WTC11 (cell line): ENCODE measurements around the gene LOC128125822.

Source experiments
- ATAC-seq: fragments of 200-7000 bp; cut with Tn5 transposase; 2 replicates; pipeline ENCODE4 v1.10.0; 2021; ENCODE audit warnings: mild to moderate bottlenecking, moderate library complexity
- CTCF ChIA-PET: fragments of 300-600 bp; sonication (Branson Sonifier 250); formaldehyde crosslinking; loops from one replicate; lab custom pipeline; 2021; ENCODE audit warnings: antibody characterized with exemption; lab: Charles Lee
- POLR2A ChIA-PET: fragments of 350-600 bp; sonication (Branson Sonifier 250); formaldehyde crosslinking; loops from one replicate; lab custom pipeline; 2021; ENCODE audit warnings: antibody characterized with exemption; lab: Charles Lee
- DNase-seq: peaks from one replicate; pipeline ENCODE4 v3.0.0; 2021; ENCODE audit warnings: low spot score
- H3K27ac Mint-ChIP-seq: 2 replicates; pipeline ENCODE4 v1.8.0; 2021; ENCODE audit warnings: mixed read lengths
- H3K27me3 Mint-ChIP-seq: 2 replicates; pipeline ENCODE4 v1.8.0; 2021; ENCODE audit warnings: low read depth, mild to moderate bottlenecking, moderate library complexity, mixed read lengths
- H3K36me3 Mint-ChIP-seq: 2 replicates; pipeline ENCODE4 v1.8.0; 2021; ENCODE audit warnings: mixed read lengths
- H3K4me1 Mint-ChIP-seq: 2 replicates; pipeline ENCODE4 v1.8.0; 2022; ENCODE audit warnings: mixed read lengths
- H3K4me3 Mint-ChIP-seq: 2 replicates; pipeline ENCODE4 v1.8.0; 2021; ENCODE audit warnings: mild to moderate bottlenecking, moderate library complexity, mixed read lengths
- H3K9me3 Mint-ChIP-seq: 2 replicates; pipeline ENCODE4 v1.8.0; 2021; ENCODE audit warnings: mixed read lengths
- CTCF ChIP-seq: fragments of 200-600 bp; IDR thresholded peaks from 2 replicates; pipeline ENCODE4 v1.8.0; 2022; ENCODE audit warnings: antibody characterized with exemption
- GABPB1 ChIP-seq: sonication (generic); formaldehyde crosslinking; IDR thresholded peaks from 2 replicates; pipeline ENCODE4 v1.8.1; 2023; ENCODE audit warnings: mild to moderate bottlenecking, missing genetic modification reagents
- HMGA2 ChIP-seq: fragments of 250-450 bp; sonication (Bioruptor Pico); IDR thresholded peaks from 2 replicates; pipeline ENCODE4 v1.4.0; 2021; ENCODE audit warnings: mild to moderate bottlenecking, moderate library complexity
- MYBL2 ChIP-seq: sonication (generic); formaldehyde crosslinking; IDR thresholded peaks from 2 replicates; pipeline ENCODE4 v1.8.1; 2023; ENCODE audit warnings: mild to moderate bottlenecking, moderate library complexity, missing genetic modification reagents
- NR2C2 ChIP-seq: sonication (generic); formaldehyde crosslinking; IDR thresholded peaks from 2 replicates; pipeline ENCODE4 v1.8.0; 2022; ENCODE audit warnings: mild to moderate bottlenecking, missing genetic modification reagents
- SP1 ChIP-seq: sonication (generic); formaldehyde crosslinking; conservative IDR thresholded peaks from 2 replicates; pipeline ENCODE4 v1.8.1; 2022; ENCODE audit warnings: missing genetic modification reagents
- STAT6 ChIP-seq: sonication (generic); formaldehyde crosslinking; conservative IDR thresholded peaks from 2 replicates; pipeline ENCODE4 v1.8.1; 2023; ENCODE audit warnings: mild to moderate bottlenecking, low read depth, missing genetic modification reagents, moderate library complexity
- TCF7 ChIP-seq: sonication (generic); formaldehyde crosslinking; IDR thresholded peaks from 2 replicates; pipeline ENCODE4 v1.8.0; 2022; ENCODE audit warnings: mild to moderate bottlenecking, low read depth, missing genetic modification reagents, moderate library complexity
- TEAD1 ChIP-seq: sonication (generic); formaldehyde crosslinking; IDR thresholded peaks from 2 replicates; pipeline ENCODE4 v1.8.0; 2022; ENCODE audit warnings: mild to moderate bottlenecking, missing genetic modification reagents
- TEAD4 ChIP-seq: sonication (generic); formaldehyde crosslinking; IDR thresholded peaks from 2 replicates; pipeline ENCODE4 v1.8.0; 2022; ENCODE audit warnings: mild to moderate bottlenecking, missing genetic modification reagents
- ZNF121 ChIP-seq: sonication (generic); formaldehyde crosslinking; IDR thresholded peaks from 2 replicates; pipeline ENCODE4 v1.8.0; 2023; ENCODE audit warnings: missing genetic modification reagents
- ZNF219 ChIP-seq: sonication (generic); formaldehyde crosslinking; IDR thresholded peaks from 2 replicates; pipeline ENCODE4 v1.8.0; 2023; ENCODE audit warnings: missing genetic modification reagents, mild to moderate bottlenecking, borderline replicate concordance
- ZNF263 ChIP-seq: sonication (generic); formaldehyde crosslinking; IDR thresholded peaks from 2 replicates; pipeline ENCODE4 v1.8.1; 2022; ENCODE audit warnings: low read depth, mild to moderate bottlenecking, moderate library complexity, missing genetic modification reagents
- TF ChIP-seq, protein P1 (sequence below): fragments of 250-450 bp; sonication (Bioruptor Pico); IDR thresholded peaks from 2 replicates; pipeline ENCODE4 v1.8.0; 2021; ENCODE audit warnings: mild to moderate bottlenecking
- TF ChIP-seq, protein P2 (sequence below): sonication (generic); formaldehyde crosslinking; IDR thresholded peaks from 2 replicates; pipeline ENCODE4 v1.8.0; 2022; ENCODE audit warnings: mild to moderate bottlenecking, missing genetic modification reagents
- TF ChIP-seq, protein P3 (sequence below): sonication (generic); formaldehyde crosslinking; IDR thresholded peaks from 2 replicates; pipeline ENCODE4 v1.8.1; 2023; ENCODE audit warnings: mild to moderate bottlenecking, moderate library complexity, missing genetic modification reagents

LOC128125822 gene

DNA sequence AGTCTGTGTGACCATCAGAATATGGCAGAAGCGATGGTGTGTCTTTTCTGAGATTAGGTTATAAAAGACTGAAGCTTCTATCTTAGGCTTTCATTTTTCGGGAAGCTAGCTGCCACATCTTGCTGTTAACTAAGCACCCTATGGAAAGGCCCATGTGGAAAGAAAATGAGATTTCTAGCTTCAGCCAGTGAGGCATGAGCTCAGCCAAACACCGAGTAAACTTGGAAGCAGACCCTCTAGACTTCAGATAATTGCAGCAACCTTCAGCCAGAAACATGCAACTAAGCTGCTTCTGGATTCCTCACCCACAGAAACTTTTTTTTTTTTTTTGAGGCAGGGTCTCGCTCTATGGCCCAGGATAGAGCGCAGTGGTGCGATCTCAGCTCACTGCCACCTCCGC is 20.6 kb downstream of the LOC128125822 start:
- H3K9me3 Mint-ChIP-seq = no peaks in the 10 kb centered on the region
- H3K36me3 Mint-ChIP-seq = no peaks in the 10 kb centered on the region
- H3K4me1 Mint-ChIP-seq = peaks cover 13% of the 10 kb centered on the region
- TF ChIP-seq NR2C2 (CRISPR knock-in tag) (no peak), MYBL2 (no peak), ZNF219 (CRISPR knock-in tag) (no peak), TCF7 (no peak), ZNF263 (CRISPR knock-in tag) (no peak)
- TF ChIP-seq, protein P1, sequence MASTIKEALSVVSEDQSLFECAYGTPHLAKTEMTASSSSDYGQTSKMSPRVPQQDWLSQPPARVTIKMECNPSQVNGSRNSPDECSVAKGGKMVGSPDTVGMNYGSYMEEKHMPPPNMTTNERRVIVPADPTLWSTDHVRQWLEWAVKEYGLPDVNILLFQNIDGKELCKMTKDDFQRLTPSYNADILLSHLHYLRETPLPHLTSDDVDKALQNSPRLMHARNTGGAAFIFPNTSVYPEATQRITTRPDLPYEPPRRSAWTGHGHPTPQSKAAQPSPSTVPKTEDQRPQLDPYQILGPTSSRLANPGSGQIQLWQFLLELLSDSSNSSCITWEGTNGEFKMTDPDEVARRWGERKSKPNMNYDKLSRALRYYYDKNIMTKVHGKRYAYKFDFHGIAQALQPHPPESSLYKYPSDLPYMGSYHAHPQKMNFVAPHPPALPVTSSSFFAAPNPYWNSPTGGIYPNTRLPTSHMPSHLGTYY (CRISPR knock-in tag) = no peak
- TF ChIP-seq, all 79 proteins: peak for 0
- Mint-ChIP-seq H3K4me3 (no peak overlapping the region), H3K27me3 (no peaks in the 10 kb centered on the region), H3K27ac (no peak overlapping the region)
- ATAC-seq (no peak), DNase-seq (no peak)
- POLR2A ChIA-PET = interaction anchor here (1.1 kb wide), 1 partner anchor 9 kb away, joined by 3 read pairs; no protein-coding TSS in a partner anchor
- CTCF ChIA-PET = interaction anchor here (0.7 to 1.1 kb wide), 2 partner anchors 107 to 240 kb away, joined by 3 to 4 read pairs; no protein-coding TSS in a partner anchor

DNA sequence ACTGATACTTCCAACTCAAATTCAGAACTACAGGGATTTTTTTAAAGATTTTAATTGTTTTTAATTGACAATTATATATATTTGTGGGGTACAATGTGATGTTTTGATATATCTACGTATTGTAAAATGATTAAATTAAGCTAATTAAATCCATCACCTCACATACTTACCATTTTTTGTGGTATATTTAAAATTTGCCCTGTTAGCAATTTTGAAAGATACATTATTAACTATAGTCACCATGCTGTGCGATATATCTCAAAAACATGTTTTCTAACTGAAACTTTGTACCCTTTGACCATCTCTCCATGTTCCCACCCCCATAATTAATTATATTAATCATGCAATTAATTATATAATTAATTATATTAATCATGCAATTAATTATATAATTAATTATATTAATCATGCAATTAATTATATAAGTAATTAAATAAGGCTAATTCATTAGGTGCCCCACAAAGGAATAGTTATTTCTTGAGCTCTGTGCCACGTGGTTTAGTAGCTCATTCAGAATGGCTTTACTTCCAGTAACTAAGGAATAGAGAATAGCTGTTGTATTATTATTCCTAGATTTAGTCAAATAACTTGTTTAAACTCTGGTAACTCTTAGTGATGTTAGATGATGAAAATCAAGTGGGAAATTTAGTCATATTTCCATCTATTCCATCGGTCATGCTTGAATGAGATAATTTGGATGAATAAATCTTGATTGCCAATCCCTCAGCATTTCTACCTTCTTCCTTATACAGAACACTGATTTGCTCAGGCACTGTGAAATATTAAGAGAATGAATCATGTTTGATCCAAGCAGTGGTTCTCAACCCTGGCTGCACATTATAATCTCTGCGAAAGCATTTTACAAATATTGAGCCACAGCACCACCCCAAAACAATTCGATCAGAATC is 25.1 kb downstream of the LOC128125822 start:
- ChIA-PET CTCF (interaction anchor here (1.1 to 2.5 kb wide), 11 partner anchors 9 to 245 kb away, joined by 3 to 25 read pairs (median 10); partner anchors contain the start of gene PHF3), POLR2A (interaction anchor here (0.8 to 2.1 kb wide), 3 partner anchors 23 to 72 kb away, joined by 4 to 17 read pairs (median 6); partner anchors contain the start of gene PHF3)
- no peak for ATAC-seq
- no peaks in the 10 kb centered on the region; the same call in 1 of the 2 replicates for H3K27me3 Mint-ChIP-seq
- H3K36me3 Mint-ChIP-seq = no peaks in the 10 kb centered on the region
- peaks cover 9% of the 10 kb centered on the region for H3K4me1 Mint-ChIP-seq
- no peak for DNase-seq
- H3K9me3 Mint-ChIP-seq = no peaks in the 10 kb centered on the region; the same call in 1 of the 2 replicates
- TF ChIP-seq STAT6 (CRISPR knock-in tag) (no peak), HMGA2 (CRISPR knock-in tag) (peak; percentile 98)
- peak overlapping the region; percentile 80 for H3K4me3 Mint-ChIP-seq
- no peak overlapping the region for H3K27ac Mint-ChIP-seq

DNA sequence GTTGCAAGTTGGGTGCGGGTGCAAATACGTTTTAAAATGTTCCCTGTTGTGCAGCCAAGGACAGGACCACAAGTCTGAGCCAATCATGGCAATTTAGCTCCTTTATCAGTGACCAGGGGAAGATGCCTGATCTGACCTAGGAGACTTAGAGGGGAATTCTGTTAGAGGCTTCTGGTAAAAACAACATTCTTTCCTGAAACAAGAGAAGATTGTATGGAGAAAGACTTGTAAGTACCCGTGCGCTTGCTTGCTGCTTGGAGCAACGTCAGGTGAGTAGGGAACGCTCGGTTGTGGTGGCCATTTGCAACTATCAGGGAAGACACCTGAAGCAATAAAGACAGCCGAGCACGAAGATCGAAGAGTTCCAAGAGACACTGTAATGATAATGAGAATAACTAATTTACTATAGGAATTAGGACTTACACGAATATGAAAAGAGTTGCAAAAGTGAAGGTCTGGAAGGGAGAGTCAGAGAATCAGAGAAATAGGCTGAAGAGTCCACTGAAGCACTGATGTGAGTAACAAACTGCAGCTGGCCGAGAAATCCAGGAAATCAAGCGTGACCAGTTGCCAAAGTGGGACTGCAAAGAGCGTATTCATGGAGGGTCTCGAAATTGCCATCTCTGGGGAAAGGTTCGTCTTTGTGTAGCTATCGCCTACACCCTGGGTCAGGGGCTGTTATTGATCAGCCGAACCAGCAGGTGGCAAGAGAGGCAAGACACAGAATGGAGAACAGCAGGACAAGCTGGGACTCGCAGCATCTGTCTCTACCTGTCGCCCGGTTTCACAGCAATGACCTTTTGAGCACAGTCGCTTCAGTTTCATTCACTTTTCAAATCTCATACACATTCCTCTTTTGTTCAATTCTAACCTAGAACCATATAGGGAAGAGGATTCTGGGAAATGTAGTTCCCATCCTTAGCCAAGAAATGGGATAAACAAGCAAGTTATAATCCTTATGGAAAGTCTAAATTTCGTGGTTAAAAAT is 26.1 kb downstream of the LOC128125822 start:
- Mint-ChIP-seq H3K4me1 (peaks cover 9% of the 10 kb centered on the region), H3K4me3 (peak overlapping the region; percentile 80), H3K9me3 (no peaks in the 10 kb centered on the region; the same call in 1 of the 2 replicates), H3K27ac (peak overlapping the region; percentile 75), H3K27me3 (no peaks in the 10 kb centered on the region; the same call in 1 of the 2 replicates), H3K36me3 (no peaks in the 10 kb centered on the region)
- ATAC-seq = peak; percentile 97
- ChIA-PET POLR2A (interaction anchor here (1.1 to 2.1 kb wide), 2 partner anchors 24 to 38 kb away, joined by 4 to 17 read pairs; partner anchors contain the start of gene PHF3), CTCF (interaction anchor here (0.6 to 2.5 kb wide), 29 partner anchors 9 to 283 kb away, joined by 3 to 25 read pairs (median 6); partner anchors contain the start of gene PHF3)
- DNase-seq = peak; percentile 71
- peak; percentile 71 for TF ChIP-seq CTCF
- TF ChIP-seq TEAD4 (CRISPR knock-in tag) = no peak
- TF ChIP-seq ZNF121 (CRISPR knock-in tag) = no peak
- TF ChIP-seq, protein P2, sequence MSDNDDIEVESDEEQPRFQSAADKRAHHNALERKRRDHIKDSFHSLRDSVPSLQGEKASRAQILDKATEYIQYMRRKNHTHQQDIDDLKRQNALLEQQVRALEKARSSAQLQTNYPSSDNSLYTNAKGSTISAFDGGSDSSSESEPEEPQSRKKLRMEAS (CRISPR knock-in tag) = no peak
- TF ChIP-seq, protein P3, sequence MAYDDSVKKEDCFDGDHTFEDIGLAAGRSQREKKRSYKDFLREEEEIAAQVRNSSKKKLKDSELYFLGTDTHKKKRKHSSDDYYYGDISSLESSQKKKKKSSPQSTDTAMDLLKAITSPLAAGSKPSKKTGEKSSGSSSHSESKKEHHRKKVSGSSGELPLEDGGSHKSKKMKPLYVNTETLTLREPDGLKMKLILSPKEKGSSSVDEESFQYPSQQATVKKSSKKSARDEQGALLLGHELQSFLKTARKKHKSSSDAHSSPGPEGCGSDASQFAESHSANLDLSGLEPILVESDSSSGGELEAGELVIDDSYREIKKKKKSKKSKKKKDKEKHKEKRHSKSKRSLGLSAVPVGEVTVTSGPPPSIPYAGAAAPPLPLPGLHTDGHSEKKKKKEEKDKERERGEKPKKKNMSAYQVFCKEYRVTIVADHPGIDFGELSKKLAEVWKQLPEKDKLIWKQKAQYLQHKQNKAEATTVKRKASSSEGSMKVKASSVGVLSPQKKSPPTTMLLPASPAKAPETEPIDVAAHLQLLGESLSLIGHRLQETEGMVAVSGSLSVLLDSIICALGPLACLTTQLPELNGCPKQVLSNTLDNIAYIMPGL = peak; percentile 49; the same call in 1 of the 2 replicates
- no peak for TF ChIP-seq SP1
- no peak for TF ChIP-seq TEAD1 (CRISPR knock-in tag)
- TF ChIP-seq GABPB1 = peak; percentile 62; the same call in 1 of the 2 replicates
